Ishikawa (cell line): ENCODE data around the gene GATAD2B.

Source experiments
- CREB1 ChIP-seq: IDR thresholded peaks from 2 replicates; pipeline ENCODE4 v1.6.1; 2012; ENCODE audit warnings: low read depth
- EP300 ChIP-seq: IDR thresholded peaks from 2 replicates; pipeline ENCODE4 v1.6.1; 2012; ENCODE audit warnings: borderline replicate concordance
- REST ChIP-seq: IDR thresholded peaks from 2 replicates; pipeline ENCODE4 v1.6.1; 2012; ENCODE audit warnings: low read depth, mild to moderate bottlenecking
- TAF1 ChIP-seq: IDR thresholded peaks from 2 replicates; pipeline ENCODE4 v1.6.1; 2012; ENCODE audit warnings: low read depth, mild to moderate bottlenecking
- TEAD4 ChIP-seq: IDR thresholded peaks from 2 replicates; pipeline ENCODE4 v1.6.1; 2012
- YY1 ChIP-seq: IDR thresholded peaks from 2 replicates; pipeline ENCODE4 v1.6.1; 2012; ENCODE audit warnings: low read depth

GRCh38 chr1:153760440-153760839 lies 162.3 kb downstream of the GATAD2B start:
- no peak for TF ChIP-seq REST
- TF ChIP-seq YY1 = no peak
- TF ChIP-seq EP300 = no peak
- no peak for TF ChIP-seq TAF1
- no peak for TF ChIP-seq TEAD4
- TF ChIP-seq CREB1 = no peak
